ENCODE measurements around the gene NOB1.

GRCh38 chr16:69732101-69732500 is 22.6 kb downstream of the NOB1 start:
- TF ChIP-seq CTCF (IDR thresholded peaks at IDR 0.05; ENCODE audit: insufficient read depth, low read length) (no peak), POLR2AphosphoS5 (IDR thresholded peaks at IDR 0.05; ENCODE audit: low read depth) (no peak), REST (IDR thresholded peaks at IDR 0.05; ENCODE audit: insufficient replicate concordance, low read depth) (no peak), GABPA (IDR thresholded peaks at IDR 0.05; ENCODE audit: low read depth) (no peak)
